Ureter (tissue), 1 donor: Measurements from ENCODE around the gene RGL3. TPM values are rescaled to one million over a fixed set of nuclear protein-coding genes. Genes with fewer than 3 reads are reported as not detected.
A peak's percentile ranks its signal among the peaks of the same experiment; 100 is the strongest.
"Not testable (repeated sequence)": the region's sequence is repeated elsewhere in the genome, so short reads cannot be mapped to it uniquely, and the experiment has no call there.

Experiments
- DNase-seq: peaks from one replicate; pipeline ENCODE4 v3.0.0-alpha.2; 2020; ENCODE audit warnings: low spot score
- total RNA-seq: library from RNA; stranded (reverse); gene quantifications from one replicate; pipeline ENCODE4 v1.2.4, GENCODE V29; 2023
- donor health status: DM: yes; HTN: yes; CAD: no.

Gene RGL3
- total RNA-seq, 1 donor from 2014 or later: 44.2 TPM

- DNase-seq: no peak
These were observed 29.9 kb upstream of the RGL3 start for GRCh38 chr19:11448923-11449554.

DNA sequence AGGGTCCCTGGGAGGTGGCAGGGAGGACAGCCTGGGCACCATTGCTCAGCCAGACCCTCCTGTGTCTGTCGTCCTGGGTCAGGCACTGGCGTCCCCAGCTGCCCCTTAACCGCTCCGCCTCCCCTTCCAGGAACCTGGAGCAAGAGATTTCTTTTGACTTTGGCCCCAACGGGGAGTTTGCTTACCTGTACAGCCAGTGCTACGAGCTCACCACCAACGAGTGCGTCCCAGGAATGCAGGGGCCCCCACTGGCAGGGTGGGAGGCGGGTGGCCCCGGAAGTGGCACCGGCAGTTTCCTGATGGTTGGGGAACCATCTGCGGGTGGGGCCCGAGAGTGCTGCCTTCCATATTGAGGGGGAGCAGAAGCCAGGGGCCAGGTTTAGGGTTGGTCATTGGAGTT, 29.3 kb upstream of the RGL3 start:
- DNase-seq: no peak

- DNase-seq: no peak
These were observed 28.5 kb upstream of the RGL3 start for GRCh38 chr19:11447347-11448262.

DNA sequence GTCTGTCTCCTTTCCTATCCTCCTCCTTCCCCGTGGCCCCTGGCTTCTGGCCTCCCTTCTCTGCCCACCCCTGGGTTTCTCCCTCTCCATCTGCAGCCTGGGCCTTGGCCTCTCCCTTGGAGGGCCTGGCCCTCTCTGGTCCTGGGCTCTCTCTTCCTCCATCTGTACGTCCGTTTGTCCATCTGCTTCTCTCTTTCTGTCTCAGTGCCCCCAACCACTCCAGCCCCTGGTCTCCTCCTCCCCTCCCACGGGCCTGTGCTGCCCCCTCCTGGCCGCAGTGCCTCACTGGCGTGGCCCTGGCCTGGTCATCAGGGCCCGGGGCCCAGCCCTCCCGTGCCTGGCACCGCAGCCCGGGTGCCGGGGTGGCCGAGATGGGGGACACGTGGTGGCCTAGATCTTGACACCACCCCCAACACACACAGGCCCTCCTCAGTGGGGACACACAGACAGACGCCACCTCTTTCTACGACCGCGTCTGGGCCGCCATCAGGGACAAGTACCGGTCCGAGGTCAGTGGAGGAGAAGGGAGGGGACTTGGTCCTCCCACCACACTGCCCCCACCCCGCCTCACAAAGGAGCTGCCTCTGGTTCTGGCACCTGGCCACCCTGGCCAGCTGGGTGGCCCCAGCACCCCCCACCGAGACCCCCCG, 27.7 kb upstream of the RGL3 start:
- DNase-seq: no peak

DNA sequence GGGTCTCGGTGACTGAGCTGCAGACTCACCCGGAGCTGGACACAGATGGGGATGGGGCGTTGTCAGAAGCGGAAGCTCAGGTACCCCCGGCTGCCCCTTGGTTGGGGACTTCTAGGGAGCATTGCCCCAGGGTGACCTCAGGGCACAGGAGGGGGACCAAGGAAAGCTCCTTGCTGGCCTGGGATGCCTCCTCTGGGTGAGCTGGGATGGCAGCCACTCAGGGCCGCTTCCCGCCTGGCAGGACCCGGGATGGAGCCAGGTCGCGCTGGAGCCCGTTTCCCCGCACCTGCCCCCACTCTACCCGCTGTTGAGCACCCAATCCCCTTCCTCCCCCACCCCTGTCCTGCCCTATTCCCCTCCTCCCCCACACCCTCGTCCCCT, 27.1 kb upstream of the RGL3 start:
- no peak for DNase-seq

DNA sequence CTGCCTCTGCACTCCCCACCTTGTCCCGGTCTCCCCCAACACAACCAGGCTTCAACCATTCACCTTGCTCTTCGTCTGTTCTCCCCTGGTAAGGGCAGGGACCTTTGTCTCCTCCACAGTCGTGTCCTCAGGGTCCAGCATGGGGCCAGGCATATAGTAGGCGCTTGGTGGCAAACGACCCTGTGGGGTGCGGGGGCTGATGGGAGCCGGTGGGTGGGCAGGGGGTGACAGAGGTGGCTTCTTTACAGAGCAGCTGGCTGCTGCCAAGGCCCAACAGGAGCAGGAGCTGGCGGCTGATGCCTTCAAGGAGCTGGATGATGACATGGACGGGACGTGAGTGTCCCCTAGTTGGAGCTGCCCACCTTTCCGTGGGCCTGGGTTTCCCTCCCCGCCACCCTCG, 26.0 kb upstream of the RGL3 start:
- no peak for DNase-seq

DNA sequence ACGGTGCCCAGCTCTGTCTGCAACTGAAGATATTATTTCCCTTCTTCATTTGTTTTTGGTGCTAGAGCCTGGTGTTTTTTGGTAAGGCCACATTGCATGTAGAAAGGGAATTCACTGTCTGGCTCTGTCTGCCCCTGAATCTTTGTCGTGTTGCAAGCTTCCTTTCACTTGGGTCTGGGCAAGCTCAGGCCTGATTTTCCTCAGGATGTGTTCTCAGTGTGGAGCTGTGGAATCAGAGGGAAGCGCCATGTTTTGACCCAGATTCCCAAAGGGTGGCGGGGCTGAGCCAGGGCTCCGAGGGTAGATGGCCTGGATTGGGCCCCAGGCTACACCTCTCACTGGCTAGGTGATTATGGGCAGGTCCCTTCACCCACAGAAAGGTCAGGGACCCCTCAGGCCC, 24.9 kb upstream of the RGL3 start:
- DNase-seq: no peak

DNA sequence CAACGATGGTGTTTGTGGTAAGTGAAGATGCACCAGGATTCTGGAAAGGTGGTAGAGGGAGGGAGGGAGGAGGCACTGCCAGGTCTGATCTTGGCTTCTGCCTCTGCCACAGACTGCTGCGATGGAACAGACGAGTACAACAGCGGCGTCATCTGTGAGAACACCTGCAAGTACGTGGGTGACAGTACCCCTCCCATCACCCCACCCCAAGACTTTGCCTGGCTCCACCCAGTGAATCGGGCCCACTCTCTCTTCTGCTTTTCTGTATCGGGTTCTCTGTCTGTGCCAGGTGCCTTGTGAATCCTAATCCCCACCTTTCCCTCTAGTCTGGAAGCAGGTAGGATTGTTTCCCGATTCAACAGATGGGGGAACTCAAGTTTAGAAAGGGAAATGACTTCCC, 18.8 kb upstream of the RGL3 start:
- DNase-seq: no peak

- DNase-seq: no peak
These were observed 16.8 kb upstream of the RGL3 start for GRCh38 chr19:11435833-11436313.

DNA sequence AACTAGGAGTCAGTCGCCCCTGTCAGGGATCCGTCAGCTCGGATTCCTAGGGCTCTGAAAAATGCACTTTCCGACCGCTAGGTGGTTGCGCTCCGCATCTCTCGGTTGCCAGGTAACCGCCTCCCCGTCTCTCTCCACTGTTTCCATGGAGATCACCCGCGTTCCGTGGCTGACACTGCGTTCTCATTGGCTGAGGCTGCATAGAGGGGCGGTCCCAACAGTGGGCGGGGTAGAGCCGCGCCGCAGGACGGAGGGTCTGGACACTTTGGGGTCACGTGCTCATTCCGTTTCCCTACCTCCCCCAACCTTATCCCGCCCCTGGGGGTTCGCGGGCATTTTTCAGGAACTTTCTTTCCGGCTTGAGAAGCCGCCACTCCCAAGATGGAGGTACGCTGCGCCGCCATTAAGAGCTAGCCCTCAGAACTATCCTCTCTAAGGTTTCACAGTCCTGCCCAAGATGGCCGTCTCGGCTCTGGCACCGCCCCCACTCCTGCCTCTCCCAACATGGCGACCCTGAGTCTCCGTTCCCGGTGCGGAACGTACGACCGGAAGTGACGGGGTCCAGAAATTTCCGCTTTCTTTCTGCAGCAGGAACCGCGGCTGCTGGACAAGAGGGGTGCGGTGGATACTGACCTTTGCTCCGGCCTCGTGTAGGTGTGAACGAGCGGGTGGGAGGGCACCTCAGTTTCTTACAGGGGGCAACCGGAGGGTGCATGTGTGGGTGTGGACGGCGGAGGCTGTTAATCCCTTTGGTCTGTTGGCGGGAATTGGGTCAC, 16.1 kb upstream of the RGL3 start, which contains the start of the genes ODAD3 and PRKCSH:
Gene ODAD3 (minus strand): TSS at position 65 of the 776 bp plus-strand sequence. CDS start 105 bp downstream, outside the sequence.
Gene PRKCSH (plus strand): TSS at position 579 of the 776 bp plus-strand sequence. CDS start 483 bp downstream, outside the sequence.
- peak; percentile 100 for DNase-seq

DNA sequence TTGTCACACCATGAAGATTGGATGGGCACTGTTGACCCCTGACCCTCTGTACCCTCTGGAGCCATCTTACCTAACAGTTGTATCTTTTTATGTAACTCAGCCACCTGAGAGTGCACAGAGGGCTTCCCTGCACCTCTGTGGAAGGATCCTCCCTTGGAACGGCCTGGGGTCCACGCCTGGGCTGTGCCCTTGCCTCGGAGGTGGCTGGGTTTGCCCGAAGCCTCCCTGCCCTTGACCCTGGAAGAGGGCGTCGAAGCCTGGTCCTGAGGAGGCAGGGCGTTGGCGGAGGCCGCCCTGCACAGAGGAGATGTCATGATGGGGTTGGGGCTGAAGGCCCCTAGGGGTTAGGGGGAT, 15.6 kb upstream of the RGL3 start:
- DNase-seq: no peak

DNA sequence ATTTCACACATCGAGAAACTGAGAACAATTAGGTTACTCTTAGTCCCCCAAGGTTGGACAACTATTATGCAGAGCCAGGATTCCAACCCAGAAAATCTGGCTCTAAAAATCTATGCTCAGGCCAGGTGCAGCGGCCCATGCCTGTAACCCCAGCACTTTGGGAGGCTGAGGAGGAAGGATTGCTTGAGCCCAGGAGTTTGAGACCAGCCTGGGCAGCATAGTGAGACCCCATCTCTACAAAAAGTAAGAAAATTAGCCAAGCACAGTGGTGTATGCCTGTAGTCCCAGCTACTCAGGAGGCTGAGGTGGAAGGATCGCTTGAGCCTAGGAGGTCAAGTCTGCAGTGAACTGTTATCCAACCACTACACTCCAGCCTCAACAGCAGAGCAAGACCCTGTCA, 14.4 kb upstream of the RGL3 start:
- DNase-seq: not testable (repeated sequence)

DNA sequence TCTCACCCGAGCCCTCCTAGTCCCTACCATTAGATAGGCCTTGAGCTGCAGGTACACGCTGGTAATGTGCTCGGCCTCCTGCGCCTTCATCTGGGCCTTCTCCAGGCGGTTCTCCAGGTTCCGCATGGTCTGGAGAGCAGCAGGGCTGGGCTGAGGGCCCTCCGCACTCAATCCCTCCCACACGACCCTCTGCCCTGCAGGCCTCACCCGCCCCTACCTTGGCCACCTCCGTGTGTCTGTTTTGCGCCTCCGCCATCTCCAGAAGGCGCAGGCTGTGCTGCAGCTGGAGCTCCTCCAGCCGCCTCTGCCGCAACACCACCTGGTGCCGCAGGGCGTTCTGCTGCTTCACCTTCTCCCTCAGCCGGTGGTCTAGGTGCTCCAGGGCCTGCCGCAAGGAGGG, 7.5 kb upstream of the RGL3 start:
- no peak for DNase-seq

DNA sequence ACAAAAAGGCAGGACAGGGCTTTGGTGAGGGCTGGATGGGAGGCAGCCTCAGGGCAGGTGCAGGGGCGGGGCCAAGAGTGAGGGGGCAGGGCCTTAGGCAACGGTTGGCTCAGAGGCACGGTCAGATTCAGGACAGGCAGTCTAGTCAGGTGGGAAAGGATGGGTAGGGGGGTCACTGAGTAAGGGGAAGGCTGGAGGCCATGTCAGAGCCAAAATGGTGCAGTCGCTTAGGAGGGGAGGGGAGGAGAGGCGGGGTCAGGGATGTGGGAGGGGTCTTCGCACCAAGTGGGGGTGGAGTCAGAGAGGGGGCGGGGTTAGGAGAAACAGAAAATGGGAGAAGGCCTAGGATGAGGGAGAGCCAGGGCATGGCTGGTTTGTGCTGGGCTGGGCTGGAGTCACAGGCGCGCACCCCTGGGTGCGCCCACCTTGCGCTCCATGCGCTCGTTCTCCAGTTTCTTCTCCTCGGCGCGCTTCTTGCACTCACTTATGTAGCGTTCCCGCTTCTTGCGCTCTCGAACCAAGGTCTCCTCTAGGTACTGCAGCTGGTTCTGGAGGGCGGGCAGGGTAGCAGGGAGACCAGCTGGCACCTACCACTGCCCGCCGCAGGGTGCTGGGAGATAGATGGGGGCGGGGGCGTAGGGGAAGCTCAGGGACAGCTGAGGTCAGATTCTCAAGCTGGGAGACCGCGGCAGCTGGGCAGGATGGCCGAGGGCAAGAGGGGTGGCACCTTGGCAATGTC, 6.8 kb upstream of the RGL3 start:
- no peak for DNase-seq

GRCh38 chr19:11423791-11424181, 4.7 kb upstream of the RGL3 start:
- DNase-seq: no peak

GRCh38 chr19:11423164-11423790, 4.2 kb upstream of the RGL3 start:
- DNase-seq: no peak

GRCh38 chr19:11422163-11423065, 3.3 kb upstream of the RGL3 start:
- DNase-seq: peak; percentile 87

GRCh38 chr19:11421371-11422098, 2.4 kb upstream of the RGL3 start:
- DNase-seq: peak; percentile 65
